Choroid plexus epithelial cell (primary cell): ENCODE measurements around the gene CEACAM6.
A peak's percentile ranks its signal among the peaks of the same experiment; 100 is the strongest.
"Not testable (repeated sequence)": the region's sequence is repeated elsewhere in the genome, so short reads cannot be mapped to it uniquely, and the experiment has no call there.

Source experiments
- DNase-seq: peaks from one replicate; pipeline ENCODE4 v3.0.0-alpha.2; 2010; ENCODE audit warnings: low read depth
- H3K4me3 ChIP-seq: 2 replicates; pipeline ENCODE4 v1.5.1; 2011; ENCODE audit warnings: low read depth, mild to moderate bottlenecking, control low read depth, low read length, moderate library complexity
- CTCF ChIP-seq: conservative IDR thresholded peaks from 2 replicates; pipeline ENCODE4 v1.5.1; 2011; ENCODE audit warnings: low read depth, mild to moderate bottlenecking, control low read depth, inconsistent platforms, low read length, moderate library complexity

CEACAM6 gene

GRCh38 chr19:41784743-41785142 is 29.4 kb downstream of the CEACAM6 start:
- TF ChIP-seq CTCF = no peak
- DNase-seq = no peak
- no peak overlapping the region for H3K4me3 ChIP-seq

GRCh38 chr19:41785653-41786052 is 30.3 kb downstream of the CEACAM6 start:
- DNase-seq = peak; percentile 84
- peak; percentile 87 for TF ChIP-seq CTCF
- no peak overlapping the region for H3K4me3 ChIP-seq

GRCh38 chr19:41787055-41787454 is 31.7 kb downstream of the CEACAM6 start:
- H3K4me3 ChIP-seq = no peak overlapping the region
- no peak for TF ChIP-seq CTCF
- DNase-seq = no peak

GRCh38 chr19:41788518-41788917 is 33.2 kb downstream of the CEACAM6 start:
- H3K4me3 ChIP-seq = not testable (repeated sequence)

GRCh38 chr19:41789053-41789452 is 33.7 kb downstream of the CEACAM6 start:
- not testable (repeated sequence) for DNase-seq, H3K4me3 ChIP-seq

More at GRCh38 chr19:41788518-41788917, 33.2 kb downstream of the CEACAM6 start:
- DNase-seq = not testable (repeated sequence)

GRCh38 chr19:41792513-41793413 is 37.4 kb downstream of the CEACAM6 start:
- peak; percentile 72 for DNase-seq
- TF ChIP-seq CTCF = peak; percentile 85

GRCh38 chr19:41793414-41793727 is 38.0 kb downstream of the CEACAM6 start:
- no peak for TF ChIP-seq CTCF
- no peak for DNase-seq

More at GRCh38 chr19:41792513-41793413, 37.4 kb downstream of the CEACAM6 start:
- H3K4me3 ChIP-seq = no peak overlapping the region

GRCh38 chr19:41795031-41795461 is 39.7 kb downstream of the CEACAM6 start:
- no peak overlapping the region for H3K4me3 ChIP-seq
- peak; percentile 56 for DNase-seq
- TF ChIP-seq CTCF = peak; percentile 79

More at GRCh38 chr19:41793414-41793727, 38.0 kb downstream of the CEACAM6 start:
- H3K4me3 ChIP-seq = no peak overlapping the region
